GM19463 (cell line): ENCODE results near the gene SMC1A.
"Not testable (repeated sequence)": the region's sequence is repeated elsewhere in the genome, so short reads cannot be mapped to it uniquely, and the experiment has no call there.

Source experiments
- ATAC-seq: cut with Tn5 transposase; IDR thresholded peaks from one replicate; pipeline ENCODE4 v1.9.1; 2021; ENCODE audit warnings: mild to moderate bottlenecking, moderate library complexity; ENCODE audit not compliant: unreplicated experiment

SMC1A gene

DNA sequence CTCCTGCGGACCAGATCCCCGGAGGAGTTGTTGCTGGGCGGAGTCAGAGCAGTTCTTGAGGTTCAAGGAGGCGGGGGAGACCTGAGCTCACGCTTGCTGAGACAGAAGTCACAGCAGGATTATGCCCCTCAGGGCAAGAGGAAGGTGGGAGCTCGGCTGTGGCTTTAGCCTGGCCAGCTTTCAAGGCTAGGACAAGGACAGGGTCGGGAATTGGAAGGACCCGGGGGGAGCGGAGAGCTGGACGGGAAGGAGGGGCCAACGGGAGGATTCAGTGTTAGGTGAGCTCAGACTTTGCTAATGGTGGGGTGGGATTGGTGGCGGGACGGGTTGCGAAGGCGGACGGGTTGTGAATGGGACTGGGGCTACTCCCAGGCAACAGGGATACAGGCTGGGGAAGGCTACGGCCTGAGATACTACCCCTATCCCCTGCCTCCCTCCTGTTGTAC, 430 bp upstream of the SMC1A start, which contains the start of gene RIBC1:
Gene RIBC1 (plus strand): TSS at position 13 of the 446 bp plus-strand sequence. CDS start 3,404 bp downstream, outside the sequence.
- no peak for ATAC-seq

DNA sequence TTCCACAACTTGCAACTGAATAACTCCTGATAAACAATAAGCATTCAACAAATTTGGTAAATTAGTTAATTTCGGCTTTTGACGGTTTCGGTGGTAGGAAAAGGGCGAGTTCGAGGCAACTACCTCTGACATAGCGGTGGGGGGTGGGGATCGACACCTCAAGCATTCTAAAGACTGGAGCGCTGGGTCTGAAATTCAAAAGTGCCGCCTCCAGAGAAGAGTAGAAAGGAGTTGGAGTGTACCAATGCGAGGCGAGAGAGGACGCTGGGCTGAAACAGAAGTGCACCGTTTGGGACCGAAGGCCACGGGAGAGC, 725 bp downstream of the SMC1A start:
- peak; percentile 7 for ATAC-seq

DNA sequence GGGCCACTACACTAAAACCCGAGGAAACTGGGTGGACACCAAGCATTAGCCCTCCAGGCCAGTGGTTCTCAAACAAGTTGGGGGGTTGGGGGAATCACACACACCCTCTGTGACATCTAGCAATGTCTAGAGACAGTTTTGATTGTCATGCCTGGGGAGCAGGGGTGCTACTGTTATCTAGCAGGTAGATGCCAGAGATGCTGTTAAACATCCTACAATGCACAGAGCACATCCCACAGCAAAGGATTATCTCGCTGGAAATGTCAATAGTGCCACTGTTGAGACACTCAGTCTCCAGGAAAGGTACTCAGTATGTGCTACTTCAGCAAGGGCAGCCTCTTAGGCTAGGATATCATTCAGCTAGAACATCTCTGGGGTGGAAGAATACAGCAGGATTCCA, 1.3 kb downstream of the SMC1A start:
- ATAC-seq = no peak

DNA sequence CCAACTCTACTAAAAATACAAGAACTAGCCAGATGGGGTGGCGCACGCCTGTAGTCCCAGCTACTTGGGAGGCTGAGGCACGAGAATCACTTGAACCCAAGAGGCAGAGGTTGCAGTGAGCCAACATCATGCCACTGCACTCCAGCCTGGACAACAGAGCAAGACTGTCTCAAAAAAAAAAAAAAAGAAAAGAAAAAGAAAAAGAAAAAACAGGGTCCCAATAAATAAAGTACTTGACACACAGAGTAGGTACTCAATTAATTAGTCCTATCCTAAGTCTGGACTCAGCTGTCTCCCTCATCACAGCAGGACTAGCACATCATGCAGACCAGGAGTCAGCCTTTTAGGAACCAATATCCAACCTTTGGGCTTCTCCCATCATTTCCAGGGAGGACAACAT, 2.1 kb downstream of the SMC1A start:
- not testable (repeated sequence) for ATAC-seq

DNA sequence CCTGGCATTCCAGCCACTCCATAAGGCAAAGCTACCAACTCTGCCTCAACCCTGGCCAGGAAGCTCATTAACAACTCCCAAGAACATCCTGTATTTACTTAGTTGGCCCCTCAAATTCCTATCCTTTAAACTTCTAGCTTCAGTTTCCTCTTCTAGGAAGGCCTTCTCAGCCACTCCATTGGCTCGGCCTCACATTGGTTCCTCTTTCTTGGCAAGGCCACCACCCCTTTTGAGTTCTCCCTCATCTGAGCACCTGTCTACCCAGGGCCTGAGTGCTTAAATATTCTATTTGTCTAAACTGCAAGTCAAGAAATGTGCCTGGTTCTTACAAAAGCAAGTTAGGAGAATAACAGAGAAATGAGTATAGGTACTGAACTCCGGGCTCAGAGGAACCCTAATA, 10.0 kb downstream of the SMC1A start:
- no peak for ATAC-seq

DNA sequence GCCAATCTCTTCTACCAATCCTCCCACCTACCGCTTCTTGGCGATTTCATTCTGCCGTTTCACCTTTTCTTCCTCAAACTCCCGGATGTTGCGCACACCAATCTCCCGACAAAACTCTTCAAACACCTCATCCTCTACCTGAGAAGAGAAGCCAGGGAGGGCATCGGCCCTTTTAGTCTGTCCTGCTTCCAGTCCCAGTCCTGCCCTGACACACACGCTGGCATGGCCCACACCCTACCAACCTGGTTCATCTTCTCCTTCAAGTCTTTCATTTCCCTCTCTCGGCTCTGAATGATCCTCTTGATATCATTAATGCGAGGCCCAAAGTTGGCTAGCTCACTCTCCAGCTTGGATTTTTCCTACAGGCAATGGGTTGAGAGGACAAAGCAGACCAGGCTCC, 18.9 kb downstream of the SMC1A start:
- ATAC-seq = no peak

DNA sequence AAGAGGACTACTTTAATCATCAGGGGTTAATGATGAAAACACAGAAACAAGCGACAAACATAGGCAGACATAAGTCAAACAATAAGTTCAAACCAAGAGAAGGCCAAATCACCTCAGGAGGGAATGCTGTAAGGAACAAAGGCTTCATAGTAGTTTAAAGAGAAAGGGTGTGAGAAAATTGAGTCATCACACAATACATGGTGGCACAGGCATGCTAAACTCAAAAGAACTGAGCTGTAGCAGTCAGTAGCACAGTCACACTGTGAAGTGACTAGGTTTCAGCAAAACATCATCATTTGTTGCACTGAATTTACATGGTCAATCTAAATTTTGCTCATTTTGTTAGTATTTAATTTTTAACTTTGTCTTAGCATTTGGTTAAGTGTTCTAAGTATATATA, 24.2 kb downstream of the SMC1A start:
- no peak for ATAC-seq

DNA sequence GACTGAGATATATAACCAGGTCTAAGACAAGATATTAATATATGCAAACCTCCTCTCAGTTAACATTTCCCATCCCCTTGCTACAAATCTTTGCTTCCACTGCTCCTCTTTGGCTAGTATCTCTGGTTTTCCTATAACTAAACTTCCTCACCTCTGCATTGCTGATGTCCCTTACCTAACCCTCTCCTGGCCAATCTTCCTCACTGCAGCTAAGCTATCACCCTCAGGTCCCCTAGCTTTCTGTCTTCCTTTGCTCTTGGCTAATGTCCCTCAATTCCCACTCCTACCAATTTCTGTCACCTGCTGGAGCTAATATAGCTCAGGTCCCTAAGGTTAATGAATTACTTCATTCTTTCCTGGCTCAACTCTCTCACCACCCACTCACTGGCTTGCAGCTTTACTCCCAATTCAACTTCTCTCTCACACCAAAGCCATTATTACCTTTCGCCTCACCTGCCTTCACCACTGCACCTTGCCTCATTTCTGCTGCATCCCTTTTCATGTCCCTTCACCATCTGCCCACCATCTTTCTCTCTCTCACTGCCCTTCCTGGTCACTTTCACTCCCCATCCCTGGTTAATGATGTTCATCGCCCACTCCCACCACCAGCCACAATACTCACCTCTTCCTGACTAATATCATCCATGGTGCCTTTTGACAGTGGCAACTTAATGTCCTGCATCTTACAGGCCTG, 26.7 kb downstream of the SMC1A start:
- ATAC-seq = no peak

DNA sequence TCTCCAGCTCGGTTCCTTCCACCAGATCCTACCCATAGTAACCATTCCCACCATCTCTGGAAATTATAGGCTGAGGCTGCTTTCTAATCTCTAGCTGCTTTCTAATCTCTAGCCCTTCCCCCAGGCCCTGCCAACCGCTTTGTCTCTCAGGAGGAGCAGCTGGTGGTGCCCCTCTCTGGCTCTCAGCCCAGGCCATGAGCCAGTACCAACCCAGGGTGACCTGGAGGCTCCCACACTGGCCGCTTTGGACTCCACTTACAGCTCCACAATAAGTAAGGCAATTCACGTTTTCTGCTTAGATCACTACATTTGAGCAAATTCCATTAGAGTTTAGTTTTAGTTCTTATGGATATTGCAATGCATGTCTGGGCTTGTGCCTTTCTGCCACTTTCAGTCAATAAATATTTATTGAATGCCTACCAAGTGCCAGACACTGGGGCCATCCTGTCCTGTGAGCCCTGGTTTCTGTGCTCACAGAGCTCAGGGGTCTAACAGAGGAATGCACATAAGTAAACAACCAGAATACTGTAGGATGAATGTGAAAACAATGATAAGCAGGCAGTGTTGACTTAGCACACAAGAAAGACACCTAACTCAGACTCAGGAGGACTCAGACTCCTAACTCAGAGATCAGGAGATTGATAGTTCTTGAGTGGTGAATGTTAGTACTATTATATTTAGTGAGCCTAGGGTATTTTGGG, 38.9 kb downstream of the SMC1A start:
- ATAC-seq = no peak

DNA sequence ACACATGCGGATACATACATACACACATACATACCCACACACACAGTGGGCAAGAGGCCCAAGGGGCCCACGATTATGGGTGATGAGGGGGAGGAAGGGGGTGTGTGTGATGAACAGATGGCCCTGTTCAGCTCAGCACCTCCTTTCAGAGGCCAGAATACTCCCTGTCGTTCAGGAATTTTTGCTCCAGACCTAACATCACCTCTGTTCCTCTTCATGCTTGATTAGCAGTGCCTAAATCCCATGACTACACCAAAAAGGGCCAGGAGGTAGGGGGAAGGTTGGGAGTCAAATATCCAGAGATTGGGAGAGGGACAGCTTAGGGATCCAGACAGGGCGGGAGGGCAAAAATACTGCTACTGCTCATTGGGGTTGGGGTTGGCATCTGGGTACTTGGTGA, 42.7 kb downstream of the SMC1A start:
- ATAC-seq = no peak

DNA sequence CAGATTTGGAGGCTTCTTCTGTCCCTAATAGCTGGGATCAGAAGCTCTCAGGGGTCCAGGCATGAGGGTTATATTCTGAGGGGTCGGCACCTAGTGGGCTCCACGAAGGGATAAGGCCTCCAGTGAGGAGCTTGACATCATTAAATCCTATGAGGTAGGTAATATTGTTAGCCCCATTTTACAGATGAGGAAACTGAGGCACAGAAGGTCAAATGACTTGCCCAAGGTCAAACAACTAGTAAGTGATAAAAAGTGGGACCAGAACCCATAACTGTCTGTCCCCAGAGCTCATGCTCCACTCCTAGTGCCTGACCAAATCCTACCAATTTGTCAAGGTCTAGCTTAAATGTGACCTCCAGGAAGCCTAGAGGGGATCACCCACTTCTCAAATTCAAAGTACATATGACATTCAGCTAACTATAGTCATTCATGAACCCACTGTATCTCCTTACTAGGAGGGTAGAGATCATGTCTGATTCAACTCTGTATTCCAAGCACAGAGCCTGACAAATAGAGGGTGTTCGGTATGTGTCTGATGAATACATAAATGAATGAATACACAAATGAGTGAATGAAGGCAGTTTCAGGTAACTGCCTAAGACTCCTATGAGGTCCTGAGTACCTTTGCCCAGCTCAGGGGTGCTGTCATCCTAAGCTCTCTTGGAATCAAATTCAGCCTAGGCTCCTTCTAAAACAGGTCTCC, 43.3 kb downstream of the SMC1A start:
- ATAC-seq = no peak

DNA sequence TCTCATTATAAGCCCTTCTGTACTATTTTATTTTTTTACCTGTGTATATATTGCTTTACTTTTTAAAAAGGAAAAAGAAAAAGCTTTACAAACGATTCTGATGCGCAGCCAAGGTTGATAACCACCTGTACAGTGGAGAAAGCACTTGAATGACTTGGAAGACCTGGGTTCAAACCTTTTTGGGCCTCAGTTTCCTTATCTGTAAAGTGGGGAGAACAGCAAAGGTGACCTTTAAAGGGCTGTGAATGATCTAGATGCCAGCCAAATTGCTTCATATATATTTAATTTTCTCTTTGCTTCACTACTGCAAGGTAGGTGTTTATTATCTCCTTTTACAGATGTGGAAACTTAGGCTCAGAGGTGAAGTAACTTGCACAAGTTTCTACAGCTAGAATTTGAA, 45.0 kb downstream of the SMC1A start:
- no peak for ATAC-seq

DNA sequence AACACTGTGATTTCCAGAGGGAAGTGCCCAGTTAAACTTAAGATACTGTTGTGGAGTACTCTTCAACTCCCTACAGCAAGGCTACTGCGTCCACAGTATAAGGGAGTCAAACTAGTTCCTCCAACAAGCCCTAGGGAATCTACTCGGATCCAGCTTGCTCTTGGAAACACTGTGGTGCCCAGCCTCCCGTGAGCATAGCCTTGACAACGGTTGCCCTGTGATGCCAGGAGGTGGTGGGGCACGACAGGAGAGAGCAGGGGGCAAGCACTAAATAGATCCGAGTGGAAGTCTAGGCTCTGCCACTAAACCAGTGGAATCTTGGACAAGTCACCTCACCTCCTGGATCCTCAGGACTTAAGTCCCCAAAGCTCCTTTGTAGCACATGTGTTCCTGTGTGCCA, 45.6 kb downstream of the SMC1A start:
- no peak for ATAC-seq

DNA sequence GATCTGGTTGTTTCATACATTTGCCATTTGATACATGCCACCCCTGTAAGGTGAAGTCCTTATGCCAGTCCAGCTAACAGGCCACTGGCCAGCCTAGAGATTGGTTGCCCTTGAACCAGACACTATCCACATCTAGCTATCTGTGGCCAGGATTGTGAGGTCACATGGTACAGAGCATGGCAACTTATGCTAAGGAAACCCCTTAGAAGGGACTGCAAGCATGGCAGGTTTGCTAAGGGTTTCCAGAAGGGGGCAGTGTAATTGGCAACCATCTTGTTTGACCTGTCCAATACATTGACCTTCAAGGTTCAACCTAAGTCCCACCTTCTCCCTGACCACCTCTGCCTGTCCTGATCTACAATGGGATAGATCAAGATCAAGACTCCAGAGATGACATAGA, 47.5 kb downstream of the SMC1A start:
- no peak for ATAC-seq

DNA sequence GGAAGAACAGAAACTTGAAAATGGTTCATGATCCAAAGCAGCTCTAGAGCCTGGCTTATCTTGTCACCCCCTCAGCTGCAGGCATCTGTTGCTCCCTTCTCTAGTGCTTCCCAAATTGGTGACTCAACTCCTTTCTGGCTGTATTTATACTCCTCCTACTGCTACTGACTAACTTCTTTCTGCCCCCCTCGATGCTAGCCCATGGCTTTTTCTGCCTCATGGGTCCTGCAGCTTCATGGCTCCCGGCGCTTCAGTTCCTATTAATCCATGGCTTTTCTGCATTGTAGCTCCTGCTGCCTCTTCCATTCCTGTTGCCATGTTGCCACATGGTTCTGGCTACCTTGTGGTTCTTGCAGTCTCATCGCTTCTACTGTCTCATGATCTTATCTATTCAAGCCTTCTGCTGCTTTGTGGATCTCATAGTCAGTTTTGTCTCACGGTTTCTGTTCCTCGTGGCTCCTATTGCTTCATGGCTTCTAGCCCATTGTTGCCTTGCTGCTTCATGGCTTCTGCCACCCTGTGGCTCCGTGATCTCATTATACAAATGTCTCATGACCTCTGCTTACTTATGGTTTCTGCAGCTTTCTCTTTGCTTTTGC, 48.1 kb downstream of the SMC1A start:
- ATAC-seq = no peak

DNA sequence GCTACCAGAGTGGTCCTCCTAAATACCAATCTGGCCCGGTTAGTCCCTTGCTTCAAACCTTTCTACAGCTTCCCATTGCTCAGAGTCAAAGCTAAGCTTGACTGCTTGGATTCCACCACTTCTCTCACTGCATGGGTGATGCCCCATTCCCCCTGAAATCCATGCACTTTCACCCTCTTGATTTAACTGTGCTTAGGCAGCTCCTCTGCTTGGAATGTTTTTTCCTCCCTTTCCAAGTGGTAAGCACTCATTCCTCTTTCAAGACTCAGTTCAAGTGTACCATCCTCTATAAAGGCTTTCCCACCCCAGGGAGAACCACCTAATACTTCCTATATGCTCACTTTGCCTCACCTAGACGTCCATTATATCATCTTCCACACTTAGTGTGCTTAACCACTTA, 49.1 kb downstream of the SMC1A start:
- ATAC-seq = no peak

DNA sequence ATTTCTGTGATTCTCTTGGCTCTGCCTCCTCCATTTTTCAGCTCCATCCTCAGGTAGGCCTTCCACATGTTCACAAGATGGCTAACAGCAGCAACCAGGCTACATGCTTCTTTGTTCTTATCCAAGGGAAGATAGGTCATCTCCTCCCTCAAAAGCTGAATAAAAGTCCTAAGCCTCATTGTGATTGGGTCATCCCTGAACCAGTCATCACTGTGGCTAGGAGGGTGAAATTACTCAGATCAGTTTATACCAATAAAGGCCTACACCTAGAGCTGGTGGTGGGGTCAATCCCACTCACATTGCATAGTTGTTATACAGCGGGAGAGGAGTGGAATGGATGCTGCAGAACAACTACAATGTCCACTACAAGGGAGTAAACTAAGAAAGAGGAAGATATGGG, 56.0 kb downstream of the SMC1A start:
- ATAC-seq = not testable (repeated sequence)

DNA sequence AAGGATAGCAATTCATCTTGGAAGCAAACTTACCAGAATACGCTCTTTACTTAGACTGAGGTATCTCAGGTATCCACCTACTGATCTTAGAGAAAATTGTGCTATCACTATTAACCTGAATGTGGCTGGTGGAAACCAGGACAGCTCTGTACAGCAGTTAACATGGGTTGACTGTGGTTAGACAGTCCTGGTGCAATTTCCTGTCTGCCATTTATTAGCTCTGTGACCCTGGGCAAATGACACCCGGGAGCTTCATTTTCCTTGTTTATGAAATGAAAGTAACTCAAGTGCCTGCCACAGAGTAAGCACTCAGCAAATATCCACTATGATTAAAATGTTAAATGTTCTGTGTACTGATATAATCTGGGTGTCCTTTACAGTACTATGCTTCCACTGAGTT, 60.0 kb downstream of the SMC1A start:
- ATAC-seq = no peak

DNA sequence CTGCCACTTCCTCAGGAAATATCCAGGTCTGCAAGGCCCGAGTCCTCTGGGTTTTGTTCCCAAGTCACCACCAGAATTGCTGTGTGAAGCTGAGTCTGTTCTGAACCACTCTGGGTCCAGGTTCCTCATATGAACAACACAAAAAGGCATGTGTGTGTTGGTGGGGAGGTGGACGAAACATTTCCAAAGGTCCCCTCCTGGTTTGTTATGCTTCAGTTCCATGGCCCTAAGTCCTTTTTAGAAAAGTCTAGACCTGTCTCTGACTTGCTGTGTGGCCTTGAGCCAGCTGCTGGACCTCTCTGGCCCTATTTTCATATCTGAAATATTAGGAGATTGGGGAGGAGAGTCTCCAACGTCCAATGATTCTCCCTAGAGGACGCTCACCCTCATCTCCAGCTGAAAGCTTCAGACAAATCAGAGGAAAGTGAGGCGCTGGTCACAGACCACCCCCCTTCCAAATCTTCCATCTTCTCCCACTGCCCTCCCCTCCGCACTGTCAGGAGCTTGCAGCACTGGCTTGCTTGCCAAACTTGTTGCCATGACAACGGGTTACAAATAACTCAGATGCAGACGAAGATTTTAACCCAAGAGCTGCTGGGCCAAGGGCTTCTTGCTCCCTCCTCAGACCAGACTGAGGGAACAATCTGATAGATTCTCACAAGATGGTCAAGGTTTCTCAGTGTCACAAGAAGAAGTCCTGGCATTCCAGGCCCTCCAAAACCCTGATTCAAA, 64.5 kb downstream of the SMC1A start:
- ATAC-seq = no peak

DNA sequence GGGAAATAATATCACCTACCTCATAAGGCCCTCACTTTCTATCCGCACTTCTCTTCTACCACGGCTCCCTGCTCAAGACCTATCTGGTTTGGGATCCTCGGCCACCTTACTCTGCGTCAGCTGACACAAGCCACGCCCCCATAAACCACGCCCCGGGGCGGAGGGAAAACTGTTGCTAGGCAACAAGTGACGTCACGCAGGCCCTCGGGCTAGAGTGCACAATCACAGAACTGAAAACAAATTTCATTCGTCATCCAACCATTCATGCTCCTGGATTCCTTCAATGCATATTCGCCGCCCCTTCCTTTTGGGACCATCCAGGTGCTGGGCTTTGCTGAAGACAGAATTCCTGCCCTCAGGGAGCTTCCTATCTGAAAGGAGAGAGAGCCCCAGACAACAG, 66.3 kb downstream of the SMC1A start:
- no peak for ATAC-seq

DNA sequence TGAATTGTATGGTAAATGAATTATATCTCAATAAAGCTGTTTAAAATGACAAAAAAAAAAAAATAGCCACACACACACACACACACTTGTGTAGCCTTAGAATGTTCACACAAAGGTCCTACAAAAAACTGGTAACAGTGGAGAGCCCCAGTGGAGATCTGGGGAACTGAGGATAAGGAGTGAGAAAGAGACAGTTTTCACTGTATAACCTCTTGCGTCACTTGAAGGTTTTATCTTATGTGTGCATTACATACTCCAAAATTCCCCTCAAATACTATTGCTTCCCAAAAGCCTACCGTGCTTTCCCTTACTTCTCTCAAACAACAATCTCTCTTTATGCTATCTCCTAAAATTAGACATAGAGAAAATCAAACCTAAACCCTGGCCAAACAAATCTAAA, 67.8 kb downstream of the SMC1A start:
- ATAC-seq = no peak
